ENCODE measurements around the gene MYO18B. TPM values are rescaled to one million over a fixed set of nuclear protein-coding genes. Genes with fewer than 3 reads are reported as not detected.
"Not testable (repeated sequence)": the region's sequence is repeated elsewhere in the genome, so short reads cannot be mapped to it uniquely, and the experiment has no call there.

MYO18B gene
- total and polyA plus RNA-seq, 2 of the 4 experiments (the other 2 are of a cell fraction): under 0.01 TPM; not detected in 1

DNA sequence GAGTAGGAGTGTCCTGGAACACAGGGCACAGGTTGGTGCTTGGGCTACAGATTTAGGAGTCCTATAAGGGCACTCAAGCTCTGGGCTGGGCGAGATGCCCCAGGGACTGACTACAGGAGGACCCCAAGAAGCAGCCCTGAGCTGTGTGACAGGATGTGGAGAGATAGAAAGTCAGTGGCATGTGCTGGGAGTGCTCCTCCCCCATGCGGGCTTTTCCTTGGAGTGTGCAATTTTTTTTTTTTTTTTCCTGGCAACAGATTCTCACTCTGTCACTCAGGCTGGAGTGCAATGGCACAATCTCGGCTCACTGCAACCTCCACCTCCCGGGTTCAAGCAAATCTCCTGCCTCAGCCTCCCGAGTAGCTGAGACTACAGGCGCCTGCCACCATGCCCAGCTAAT, 33.6 kb upstream of the MYO18B start:
- ATAC-seq (ENCODE audit: low read depth); H2AK5ac ChIP-seq (ENCODE audit: low read depth, low read length); H4K91ac ChIP-seq (ENCODE audit: insufficient read depth, low read depth, low read length); CTCF ChIA-PET; H3K23ac ChIP-seq (ENCODE audit: low read depth, low read length); H4K20me1 ChIP-seq (ENCODE audit: insufficient read depth, low read length); H3K18ac ChIP-seq (ENCODE audit: low read depth, low read length); H3K36me3 ChIP-seq (ENCODE audit: control insufficient read depth, insufficient read depth, low read length); H3K4me2 ChIP-seq (ENCODE audit: low read depth, low read length); H2BK120ac ChIP-seq (ENCODE audit: low read depth, low read length); H3K27ac ChIP-seq (ENCODE audit: insufficient read depth, low read length); H2BK15ac ChIP-seq (ENCODE audit: low read depth, low read length); in situ Hi-C loops (cut with MboI; ENCODE audit: low sequenced_read_pairs); H4K8ac ChIP-seq (ENCODE audit: low read depth in 2 of 2, low read length in 2 of 2); H2AFZ ChIP-seq (replicated peaks; ENCODE audit: low read length, poor library complexity); H3K9me1 ChIP-seq (ENCODE audit: insufficient read depth, low read length); POLR2A ChIA-PET (ENCODE audit: unreplicated experiment); H3K9ac ChIP-seq (ENCODE audit: low read depth, low read length); H2BK5ac ChIP-seq (ENCODE audit: low read depth, low read length, poor library complexity, severe bottlenecking); H2BK20ac ChIP-seq (ENCODE audit: low read depth, low read length); H3K4me1 ChIP-seq (ENCODE audit: control insufficient read depth, insufficient read depth, low read length); BruUV-seq (replicated peaks); H3K4ac ChIP-seq (ENCODE audit: low read depth, low read length); dilution Hi-C loops (cut with HindIII; ENCODE audit: low sequenced_read_pairs, unreplicated experiment); H3K4me3 ChIP-seq (ENCODE audit: insufficient read depth, low read depth, low read length); H3K27me3 ChIP-seq (ENCODE audit: control insufficient read depth, insufficient read depth, low read length); H4K5ac ChIP-seq (ENCODE audit: low read depth, low read length); DNase-seq; H2AK9ac ChIP-seq (replicated peaks; ENCODE audit: low read depth, low read length, poor library complexity); H3K79me1 ChIP-seq (ENCODE audit: low read depth in 1 of 2, low read length in 2 of 2); H3K9me3 ChIP-seq (ENCODE audit: control insufficient read depth, insufficient read depth, low read length); intact Hi-C loops (cut with micrococcal nuclease); H3K56ac ChIP-seq (ENCODE audit: extremely low read depth, insufficient read depth, low read length); H3K14ac ChIP-seq (replicated peaks; ENCODE audit: low read depth, low read length): not testable (repeated sequence)
- 95% methylated on average over 3 of the region's 6 CpGs; no CpG with 5 or more reads in 1 of the 2 experiments for WGBS, 2 experiments (ENCODE audit: extremely low coverage in 2 of 2, insufficient read length in 1 of 2)
